Sigmoid colon (tissue), 7 donors: Measurements from ENCODE around the gene SYPL2. TPM values are rescaled to one million over a fixed set of nuclear protein-coding genes. Genes with fewer than 3 reads are reported as not detected.

Experiments
- DNase-seq: peaks from one replicate; pipeline ENCODE4 v3.0.0-alpha.2; 2019
- H3K27ac ChIP-seq, 4 donors: fragments of 200-600 bp; sonication (generic); one replicate each; pipeline ENCODE4 v1.5.1; 2016 to 2019; ENCODE audit warnings: mild to moderate bottlenecking in 1 of 4
- H3K27me3 ChIP-seq, 3 donors: fragments of 200-600 bp; sonication (generic); one replicate each; pipeline ENCODE4 v1.5.1; 2019; ENCODE audit warnings: mild to moderate bottlenecking in 1 of 3
- H3K36me3 ChIP-seq, 4 donors: fragments of 200-600 bp; sonication (generic); one replicate each; pipeline ENCODE4 v1.5.1; 2016 to 2019
- H3K4me1 ChIP-seq, 4 donors: fragments of 200-600 bp; sonication (generic); one replicate each; pipeline ENCODE4 v1.5.1; 2017 to 2019
- H3K4me3 ChIP-seq, 4 donors: fragments of 200-600 bp; sonication (generic); one replicate each; pipeline ENCODE4 v1.5.1; 2017 to 2019; ENCODE audit warnings: mild to moderate bottlenecking in 2 of 4, moderate library complexity in 1 of 4
- H3K9me3 ChIP-seq, 4 donors: fragments of 200-600 bp in 3 of 4; sonication (generic) in 3 of 4; one replicate each; pipeline versions ENCODE4 v1.5.1 to v1.6.1; 2013 to 2019
- EP300 ChIP-seq, 4 donors: sonication (generic); formaldehyde crosslinking; IDR thresholded peaks; one replicate each; pipeline ENCODE4 v1.6.1; 2017; ENCODE audit warnings: antibody characterized with exemption in 4 of 4
- POLR2A ChIP-seq, 2 donors: fragments of 450-650 bp; IDR thresholded peaks; one replicate each; pipeline ENCODE4 v1.6.1; 2016; ENCODE audit warnings: antibody characterized with exemption in 2 of 2, mild to moderate bottlenecking in 2 of 2, moderate library complexity in 2 of 2
- POLR2AphosphoS5 ChIP-seq, 4 donors: sonication (generic); formaldehyde crosslinking; IDR thresholded peaks; one replicate each; pipeline ENCODE4 v1.6.1; 2017; ENCODE audit warnings: antibody characterized with exemption in 4 of 4
- whole genome bisulfite sequencing, 2 donors: extraction: QIAGEN DNeasy Blood & Tissue Kit; methylation state at CpG; one replicate each; pipeline ENCODE4 v1.1.7; 2013; 5-methylcytosine and 5-hydroxymethylcytosine counted together
- intact Hi-C: fragments of 100-400 bp; cut with DNase I; formaldehyde crosslinking; loops from one replicate; pipeline ENCODE4 v1.15.1; 2023
- polyA plus RNA-seq, 3 donors: library from polyadenylated mRNA; stranded (reverse); fragments of 200-250 nt; gene quantifications; one replicate each; pipeline ENCODE4 v1.2.3, GENCODE V29; 2013
- total RNA-seq, 4 donors: library from RNA; depleted of rRNA; stranded (reverse); fragments of >200 nt; gene quantifications; one replicate each; pipeline ENCODE4 v1.1.0, GENCODE V29; 2016
- TF ChIP-seq, protein P1 (sequence below), 4 experiments: fragments of 450-650 bp in 3 of 4; fragments of 200-600 bp in 1 of 4; IDR thresholded peaks; one replicate each; pipeline ENCODE4 v1.5.1; 2016 to 2019; ENCODE audit warnings: antibody characterized with exemption in 4 of 4, mild to moderate bottlenecking in 3 of 4, moderate library complexity in 2 of 4
- donor health status: healthy with polysubstance abuse.
- donor health status: Bipolar disorder and iron deficiency.
- donor health status: healthy.

The SYPL2 gene
- total and polyA plus RNA-seq, 7 donors, result under 0.01 to 6.9 (median 2.1) TPM; not detected in 1

DNA sequence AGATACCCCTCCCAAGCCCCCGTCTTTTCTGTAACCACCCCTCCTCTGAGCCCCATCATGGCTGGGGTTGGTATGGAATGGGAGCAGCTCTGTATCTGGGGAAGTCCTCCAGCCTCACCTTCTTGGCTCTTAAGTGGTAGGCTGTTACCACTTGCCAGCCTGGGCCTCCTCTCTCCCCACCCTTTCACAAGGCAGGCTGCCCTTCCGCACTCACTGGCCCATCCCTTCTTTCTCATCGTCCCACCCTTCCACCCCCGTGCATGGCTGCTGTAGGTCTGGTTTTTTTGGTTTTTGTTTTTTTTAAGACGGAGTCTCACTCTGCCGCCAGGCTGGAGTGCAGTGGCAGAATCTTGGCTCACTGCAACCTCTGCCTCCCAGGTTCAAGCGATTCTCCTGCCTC, 32.7 kb downstream of the SYPL2 start:
- intact Hi-C loops, result no loop called here
- H3K4me3 ChIP-seq, result no peak overlapping the region
- TF ChIP-seq POLR2A (IDR thresholded peaks at IDR 0.05), result no peak
- 82% methylated on average over 7 of the region's 7 CpGs for WGBS, 2 donors
- H3K36me3 ChIP-seq, result peaks cover 0 to 25% (median 13%) of the 10 kb centered on the region in 4 donors
- H3K4me1 ChIP-seq, result peaks cover 0 to 64% (median 54%) of the 10 kb centered on the region in 4 donors
- no peak for DNase-seq
- H3K27ac ChIP-seq, result peak overlapping the region; percentile 63 to 81 (median 71)
- no peaks in the 10 kb centered on the region for H3K9me3 ChIP-seq
- no peaks in the 10 kb centered on the region for H3K27me3 ChIP-seq

GRCh38 chr1:109499661-109500536, 33.6 kb downstream of the SYPL2 start:
- TF ChIP-seq, protein P1, sequence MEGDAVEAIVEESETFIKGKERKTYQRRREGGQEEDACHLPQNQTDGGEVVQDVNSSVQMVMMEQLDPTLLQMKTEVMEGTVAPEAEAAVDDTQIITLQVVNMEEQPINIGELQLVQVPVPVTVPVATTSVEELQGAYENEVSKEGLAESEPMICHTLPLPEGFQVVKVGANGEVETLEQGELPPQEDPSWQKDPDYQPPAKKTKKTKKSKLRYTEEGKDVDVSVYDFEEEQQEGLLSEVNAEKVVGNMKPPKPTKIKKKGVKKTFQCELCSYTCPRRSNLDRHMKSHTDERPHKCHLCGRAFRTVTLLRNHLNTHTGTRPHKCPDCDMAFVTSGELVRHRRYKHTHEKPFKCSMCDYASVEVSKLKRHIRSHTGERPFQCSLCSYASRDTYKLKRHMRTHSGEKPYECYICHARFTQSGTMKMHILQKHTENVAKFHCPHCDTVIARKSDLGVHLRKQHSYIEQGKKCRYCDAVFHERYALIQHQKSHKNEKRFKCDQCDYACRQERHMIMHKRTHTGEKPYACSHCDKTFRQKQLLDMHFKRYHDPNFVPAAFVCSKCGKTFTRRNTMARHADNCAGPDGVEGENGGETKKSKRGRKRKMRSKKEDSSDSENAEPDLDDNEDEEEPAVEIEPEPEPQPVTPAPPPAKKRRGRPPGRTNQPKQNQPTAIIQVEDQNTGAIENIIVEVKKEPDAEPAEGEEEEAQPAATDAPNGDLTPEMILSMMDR (IDR thresholded peaks at IDR 0.05), result peak in 3 of 4 experiments; percentile 36 to 48 (median 38)
- TF ChIP-seq POLR2A (IDR thresholded peaks at IDR 0.05), result no peak
- TF ChIP-seq EP300 (IDR thresholded peaks at IDR 0.05), result no peak
- no peak for TF ChIP-seq POLR2AphosphoS5 (IDR thresholded peaks at IDR 0.05)
- Histone ChIP-seq H3K27me3 (no peaks in the 10 kb centered on the region), H3K9me3 (no peaks in the 10 kb centered on the region), H3K36me3 (peaks cover 0 to 25% (median 13%) of the 10 kb centered on the region in 4 donors), H3K4me3 (no peak overlapping the region), H3K4me1 (peaks cover 0 to 59% (median 48%) of the 10 kb centered on the region in 4 donors), H3K27ac (peak overlapping the region; percentile 63 to 81 (median 71))
- WGBS, 2 donors, result 51 to 69% methylated on average over 4 of the region's 4 CpGs
- DNase-seq, result no peak
- intact Hi-C loops, result no loop called here

- intact Hi-C loops, result no loop called here
- peaks cover 0 to 21% (median 12%) of the 10 kb centered on the region in 4 donors for H3K36me3 ChIP-seq
- peaks cover 0 to 51% (median 42%) of the 10 kb centered on the region in 4 donors for H3K4me1 ChIP-seq
- DNase-seq, result no peak
- TF ChIP-seq POLR2A (IDR thresholded peaks at IDR 0.05) (no peak), EP300 (IDR thresholded peaks at IDR 0.05) (no peak), POLR2AphosphoS5 (IDR thresholded peaks at IDR 0.05) (peak in 1 of 4 donors; percentile 12)
- TF ChIP-seq, protein P1 (IDR thresholded peaks at IDR 0.05), result no peak
- no peaks in the 10 kb centered on the region for H3K27me3 ChIP-seq
- WGBS, 2 donors, result 55 to 61% methylated on average over 5 of the region's 5 CpGs
- no peaks in the 10 kb centered on the region for H3K9me3 ChIP-seq
- peak overlapping the region; percentile 63 to 81 (median 71) for H3K27ac ChIP-seq
- peak overlapping the region in 1 of 4 donors; percentile 7 for H3K4me3 ChIP-seq
These were observed 34.6 kb downstream of the SYPL2 start for GRCh38 chr1:109500941-109501381.

DNA sequence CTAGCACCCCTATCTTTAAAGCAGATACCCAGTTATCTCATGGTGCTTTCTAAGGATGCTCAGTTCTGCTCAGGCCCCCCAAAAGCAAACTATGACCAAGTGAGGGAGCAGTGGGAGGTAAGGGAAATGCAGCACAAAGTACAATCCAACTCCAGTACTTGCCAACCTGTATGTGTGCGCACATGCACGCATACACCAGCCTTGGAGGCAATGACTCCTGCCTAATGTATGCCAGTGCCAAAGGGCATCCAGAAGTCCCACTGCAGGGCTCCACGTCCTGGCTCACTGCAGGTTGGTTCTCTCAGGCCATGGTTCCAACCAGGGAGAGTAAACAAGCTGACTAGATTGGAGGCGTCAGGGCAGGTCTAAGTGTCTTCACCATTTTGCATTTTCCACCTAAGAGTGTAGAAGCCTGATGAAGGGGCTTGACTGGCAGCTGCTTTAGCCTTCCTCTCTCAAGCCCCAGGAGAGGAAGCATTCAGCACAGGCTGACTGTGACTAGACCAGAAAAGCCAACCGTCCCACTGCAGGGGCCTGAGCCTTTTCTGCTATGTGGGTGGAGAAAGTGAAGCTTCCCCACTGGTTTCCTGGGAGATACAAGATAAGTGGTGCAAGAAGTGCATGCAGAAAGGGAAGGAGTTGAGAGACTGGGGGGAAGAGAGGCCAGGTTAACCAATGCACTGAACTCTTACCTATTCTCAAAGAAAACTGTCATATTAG, 35.5 kb downstream of the SYPL2 start:
- intact Hi-C loops, result no loop called here
- H3K9me3 ChIP-seq, result no peaks in the 10 kb centered on the region
- WGBS, 2 donors, result 71 to 84% methylated on average over 5 of the region's 5 CpGs
- no peak for TF ChIP-seq POLR2AphosphoS5 (IDR thresholded peaks at IDR 0.05)
- no peak for TF ChIP-seq EP300 (IDR thresholded peaks at IDR 0.05)
- no peak for TF ChIP-seq POLR2A (IDR thresholded peaks at IDR 0.05)
- TF ChIP-seq, protein P1 (IDR thresholded peaks at IDR 0.05), result no peak
- H3K27me3 ChIP-seq, result no peaks in the 10 kb centered on the region
- no peak for DNase-seq
- H3K4me3 ChIP-seq, result no peak overlapping the region
- peaks cover 0 to 14% (median 8%) of the 10 kb centered on the region in 4 donors for H3K36me3 ChIP-seq
- H3K27ac ChIP-seq, result peak overlapping the region; percentile 63 to 81 (median 71)
- peaks cover 0 to 55% (median 42%) of the 10 kb centered on the region in 4 donors for H3K4me1 ChIP-seq
